Right renal cortex interstitium (tissue), 3 donors: ENCODE data around the gene GCNA. TPM values are rescaled to one million over a fixed set of nuclear protein-coding genes. Genes with fewer than 3 reads are reported as not detected.
"Not testable (repeated sequence)": the region's sequence is repeated elsewhere in the genome, so short reads cannot be mapped to it uniquely, and the experiment has no call there.

Source experiments
- DNase-seq, 3 donors: peaks; one replicate each; pipeline ENCODE4 v3.0.0-alpha.2; 2013; ENCODE audit warnings: low read depth in 3 of 3, low spot score in 2 of 3
- polyA plus RNA-seq, 3 donors: library from polyadenylated mRNA; unstranded; fragments of 120-200 nt; gene quantifications; one replicate each; pipeline ENCODE4 v1.2.1, GENCODE V29; 2013; ENCODE audit not compliant: insufficient read length in 3 of 3

The GCNA gene
- polyA plus RNA-seq, 3 donors = 2.1 to 2.5 (median 2.4) TPM

DNA sequence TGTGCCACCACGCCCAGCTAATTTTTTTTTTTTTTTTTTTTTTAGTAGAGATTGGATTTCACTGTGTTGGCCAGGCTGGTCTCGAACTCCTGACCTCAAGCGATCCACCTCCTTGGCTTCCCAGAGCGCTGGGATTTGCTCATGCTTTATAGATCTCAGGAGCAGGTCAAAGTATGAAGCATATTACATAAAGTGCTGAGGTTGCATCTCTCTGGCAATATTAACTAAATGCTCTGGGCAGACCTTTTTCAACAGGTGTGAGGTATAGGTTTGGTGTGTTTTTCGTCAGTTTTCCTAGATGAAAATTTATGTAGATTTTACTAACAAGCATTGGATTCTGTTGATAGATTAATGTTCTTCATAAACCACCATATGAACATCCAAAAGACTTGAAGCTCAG, 19.3 kb upstream of the GCNA start:
- DNase-seq = no peak

- DNase-seq = not testable (repeated sequence)
Observed at GRCh38 chrX:71559773-71560172, 18.5 kb upstream of the GCNA start.

DNA sequence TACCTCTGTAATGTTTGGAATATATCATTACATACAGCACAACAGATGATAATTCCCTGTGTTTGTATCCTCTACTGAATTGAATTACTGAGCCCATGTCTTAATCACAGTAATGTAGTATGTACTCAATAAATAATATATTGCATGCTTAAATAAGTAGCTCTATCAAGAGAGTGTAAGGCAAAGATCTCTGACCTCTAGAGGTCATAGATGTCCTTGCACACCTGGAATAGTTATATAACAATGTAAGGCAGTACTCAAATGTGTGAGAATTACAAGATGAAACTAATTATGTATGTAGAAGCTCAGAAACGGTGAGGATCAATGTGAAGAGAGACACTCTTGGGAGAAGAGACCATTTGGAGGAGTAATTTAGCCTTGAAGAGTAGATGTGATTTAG, 14.3 kb upstream of the GCNA start:
- no peak for DNase-seq

DNA sequence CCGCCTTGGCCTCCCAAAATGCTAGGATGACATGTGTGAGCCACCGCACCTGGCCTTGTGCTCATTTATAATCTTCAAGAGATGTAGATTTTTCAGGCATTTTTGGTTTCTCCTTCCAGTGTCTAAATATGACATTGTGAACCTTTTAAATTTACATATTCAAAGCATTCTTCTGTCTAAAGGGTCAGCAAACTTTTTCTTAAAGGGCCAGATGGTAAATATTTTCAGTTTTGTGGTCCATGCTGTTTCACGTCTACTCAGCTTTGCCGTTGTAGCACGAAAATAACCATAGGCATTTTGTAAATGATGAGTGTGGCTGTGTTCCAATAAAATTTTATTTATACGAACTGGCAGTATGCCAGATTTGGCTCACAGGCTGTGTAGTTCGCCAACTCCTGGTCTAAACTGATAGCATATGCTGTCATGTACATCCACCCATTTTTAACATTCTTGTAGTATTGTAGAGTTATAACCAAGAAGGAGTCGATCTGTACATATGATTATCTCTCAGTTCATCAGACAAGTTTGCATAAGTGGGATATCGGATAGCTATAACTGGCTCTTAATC, 12.7 kb upstream of the GCNA start:
- DNase-seq = no peak

- DNase-seq = not testable (repeated sequence)
Observed at GRCh38 chrX:71571390-71571789, 6.8 kb upstream of the GCNA start.

DNA sequence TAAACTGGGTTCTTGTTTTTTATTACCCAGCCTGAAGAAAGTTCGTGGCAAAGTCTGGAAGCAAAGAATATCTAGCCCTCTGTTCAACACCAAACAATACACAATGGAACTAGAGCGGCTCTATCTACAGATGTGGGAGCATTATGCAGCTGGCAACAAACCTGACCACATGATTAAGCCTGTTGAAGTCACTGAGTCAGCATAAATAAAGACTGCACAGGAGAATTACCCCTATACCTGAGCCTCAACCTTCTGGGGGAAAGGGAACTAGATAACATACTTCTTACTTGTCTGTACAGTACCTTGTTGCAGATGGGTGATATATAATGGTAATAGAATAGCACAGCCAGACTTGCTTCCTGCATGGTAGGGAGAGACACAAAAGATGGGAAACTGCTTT, 4.6 kb upstream of the GCNA start:
- no peak for DNase-seq

GRCh38 chrX:71577682-71578081, 555 bp upstream of the GCNA start:
- DNase-seq = no peak

DNA sequence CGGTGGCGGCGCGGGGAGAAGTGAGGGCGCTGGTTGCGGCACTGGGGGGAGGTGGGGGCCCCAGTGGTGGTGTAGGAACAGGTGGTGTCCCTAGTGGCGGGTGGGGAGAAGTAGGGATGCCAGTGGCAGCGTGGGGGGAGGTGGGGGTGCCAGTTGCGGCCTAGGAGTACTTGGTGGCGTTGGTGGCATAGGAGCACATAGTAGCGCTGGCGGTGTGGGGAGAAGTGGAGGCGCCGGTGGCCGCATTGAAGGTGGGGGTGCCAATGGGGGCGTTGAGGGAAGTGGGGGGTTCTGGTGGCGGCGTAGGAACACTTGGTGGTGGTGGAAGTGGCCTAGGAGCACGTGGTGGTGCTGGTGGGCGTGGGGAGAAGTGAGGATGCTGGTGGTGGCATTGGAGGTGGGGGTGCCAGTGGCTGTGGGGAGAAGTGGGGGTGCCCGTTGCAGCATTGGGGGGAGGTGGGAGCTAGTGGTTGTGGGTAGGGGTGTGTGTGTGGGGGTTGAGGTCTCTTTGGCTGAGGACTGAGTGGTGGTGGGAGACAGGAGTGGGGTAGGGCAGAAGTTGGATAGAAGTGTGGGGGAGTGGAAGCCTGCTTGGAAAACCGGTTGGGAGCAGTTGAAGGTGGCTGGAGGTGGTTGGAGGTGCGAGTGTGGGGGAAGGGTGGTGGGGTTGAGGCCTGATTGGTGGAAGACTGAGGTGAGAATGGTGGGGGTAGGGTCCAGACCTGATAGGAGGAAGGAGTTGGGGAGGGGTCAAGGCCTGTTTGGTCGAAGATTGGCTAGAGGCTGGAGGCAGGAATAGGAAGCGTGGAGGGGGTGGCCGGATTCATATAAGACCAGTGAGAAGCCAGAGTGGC, 1.1 kb downstream of the GCNA start:
- DNase-seq = no peak

- no peak for DNase-seq
Observed at GRCh38 chrX:71579990-71580380, 1.7 kb downstream of the GCNA start.

DNA sequence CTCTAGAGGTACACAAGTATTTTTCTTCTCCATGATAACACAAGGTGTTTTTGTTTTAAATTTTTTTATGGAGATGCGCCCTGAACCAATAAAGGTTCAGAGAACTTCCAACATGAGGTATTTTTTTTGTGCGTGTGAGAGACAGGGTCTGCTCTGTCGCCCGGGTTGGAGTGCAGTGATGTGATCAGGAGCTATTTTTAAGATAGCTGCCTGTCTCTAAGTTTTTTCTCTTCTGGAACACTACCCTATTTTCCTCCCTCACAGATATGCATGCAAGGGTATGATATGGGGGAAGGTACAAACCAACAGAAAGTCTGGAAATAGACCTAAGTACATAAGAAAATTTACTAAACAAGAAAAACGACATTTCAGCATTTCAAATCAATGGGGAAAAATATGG, 3.0 kb downstream of the GCNA start:
- DNase-seq = no peak

GRCh38 chrX:71586929-71587328, 8.7 kb downstream of the GCNA start:
- DNase-seq = no peak

DNA sequence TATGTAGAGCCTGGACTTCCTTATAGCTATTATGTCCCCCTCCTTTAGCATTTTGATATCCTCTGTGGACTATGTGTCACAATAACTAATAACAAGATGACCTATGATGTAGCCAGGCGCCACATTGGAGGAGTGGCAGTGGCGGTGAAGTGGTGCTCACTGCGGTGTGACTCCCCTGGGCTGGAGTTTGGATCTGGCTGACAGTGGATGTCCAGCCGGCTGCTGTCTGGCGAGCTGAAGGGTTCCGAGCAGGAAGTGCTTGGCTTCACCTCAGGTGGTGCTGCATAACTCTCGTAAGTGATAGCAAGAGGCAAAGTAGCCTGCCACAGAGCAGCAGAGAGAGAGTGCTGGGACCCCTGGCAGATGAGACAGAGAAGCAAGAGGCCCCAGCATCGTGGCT, 15.0 kb downstream of the GCNA start:
- DNase-seq = not testable (repeated sequence)

- no peak for DNase-seq
Observed at GRCh38 chrX:71599965-71600364, 21.7 kb downstream of the GCNA start.

DNA sequence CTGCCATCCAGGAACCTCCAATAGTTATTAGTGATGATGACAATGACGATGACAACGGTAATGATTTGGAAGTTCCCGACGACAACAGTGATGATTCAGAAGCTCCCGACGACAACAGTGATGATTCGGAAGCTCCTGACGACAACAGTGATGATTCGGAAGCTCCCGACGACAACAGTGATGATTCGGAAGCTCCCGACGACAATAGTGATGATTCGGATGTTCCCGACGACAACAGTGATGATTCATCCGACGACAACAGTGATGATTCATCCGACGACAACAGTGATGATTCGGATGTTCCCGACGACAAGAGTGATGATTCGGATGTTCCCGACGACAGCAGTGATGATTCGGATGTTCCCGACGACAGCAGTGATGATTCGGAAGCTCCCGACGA, 25.4 kb downstream of the GCNA start:
- no peak for DNase-seq

DNA sequence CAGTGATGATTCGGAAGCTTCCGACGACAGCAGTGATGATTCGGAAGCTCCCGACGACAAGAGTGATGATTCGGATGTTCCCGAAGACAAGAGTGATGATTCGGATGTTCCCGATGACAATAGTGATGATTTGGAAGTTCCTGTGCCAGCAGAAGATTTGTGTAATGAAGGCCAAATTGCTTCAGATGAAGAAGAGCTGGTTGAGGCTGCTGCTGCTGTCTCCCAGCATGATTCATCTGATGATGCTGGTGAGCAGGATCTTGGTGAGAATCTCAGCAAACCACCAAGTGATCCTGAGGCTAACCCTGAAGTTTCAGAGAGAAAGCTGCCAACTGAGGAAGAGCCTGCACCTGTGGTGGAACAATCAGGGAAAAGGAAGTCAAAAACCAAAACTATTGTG, 25.9 kb downstream of the GCNA start:
- no peak for DNase-seq

DNA sequence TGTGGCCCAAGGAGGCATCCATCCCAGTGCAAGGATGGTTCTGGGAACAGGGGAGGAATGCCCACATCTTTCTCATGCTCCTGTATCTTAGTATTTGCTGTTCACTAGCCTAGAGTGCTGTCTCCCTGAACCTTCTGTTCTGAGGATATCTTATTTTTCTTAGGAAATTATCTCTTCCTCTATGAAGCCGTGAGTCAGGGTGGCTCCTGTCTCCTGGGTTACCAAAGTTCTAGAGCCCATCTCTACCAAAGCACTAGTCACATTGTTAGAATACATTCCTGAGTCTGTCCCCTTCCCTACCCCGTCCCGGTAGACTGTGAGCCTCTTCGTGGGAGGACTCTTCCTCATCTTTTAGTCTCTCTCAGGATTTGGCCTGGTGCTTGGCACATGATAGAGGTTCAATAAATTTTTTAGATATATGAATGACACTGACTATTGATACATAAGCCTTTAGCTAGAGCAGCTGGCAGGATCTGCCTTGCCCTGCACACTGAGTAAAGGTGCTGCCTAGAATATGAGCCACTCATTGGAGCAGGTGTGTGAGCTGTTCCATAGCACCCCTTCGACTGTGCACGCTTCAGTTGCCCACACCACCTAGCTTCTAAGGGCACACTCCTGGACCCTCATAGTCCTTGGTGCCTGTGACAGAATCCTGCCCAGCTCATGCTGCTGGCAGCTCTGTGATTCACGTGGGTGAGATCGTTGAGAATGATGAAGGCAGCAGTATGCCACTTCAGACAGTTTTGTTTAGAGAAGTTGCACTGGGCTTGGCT, 26.7 kb downstream of the GCNA start:
- no peak for DNase-seq

GRCh38 chrX:71606536-71607216, 28.4 kb downstream of the GCNA start:
- no peak for DNase-seq

DNA sequence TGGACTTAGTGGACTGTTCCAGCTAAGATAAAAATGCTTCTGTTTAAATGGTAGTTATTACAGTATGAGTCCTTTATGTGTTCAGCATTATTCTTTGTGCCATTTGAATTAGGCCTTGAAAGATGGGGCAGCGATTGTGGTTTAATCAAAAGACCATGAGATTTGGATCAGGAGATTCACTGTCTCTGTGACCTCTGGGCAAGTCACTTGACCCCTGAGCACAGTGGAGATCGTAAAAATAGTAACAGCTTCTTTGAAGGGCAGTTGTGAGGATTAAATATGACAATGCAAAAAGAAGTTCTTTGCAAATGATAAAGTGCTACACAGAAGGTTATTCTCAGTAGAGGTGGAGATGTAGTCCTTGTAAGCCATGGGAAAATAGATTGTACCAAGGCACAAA, 29.3 kb downstream of the GCNA start:
- no peak for DNase-seq

- DNase-seq = no peak
Observed at GRCh38 chrX:71609095-71609750, 31.0 kb downstream of the GCNA start.

GRCh38 chrX:71611736-71612135, 33.5 kb downstream of the GCNA start:
- not testable (repeated sequence) for DNase-seq

- no peak for DNase-seq
Observed at GRCh38 chrX:71612256-71612655, 34.0 kb downstream of the GCNA start.
